ENCODE measurements around the gene POLA2.

GRCh38 chr11:65246506-65246905, 15.3 kb upstream of the POLA2 start:
- TF ChIP-seq CTCF (IDR thresholded peaks at IDR 0.05; ENCODE audit: low read depth, low read length, missing input control) (no peak), REST (IDR thresholded peaks at IDR 0.05) (no peak), TAF1 (conservative IDR thresholded peaks at IDR 0.05) (no peak), GABPA (IDR thresholded peaks at IDR 0.05 in 1 of 2, conservative IDR thresholded peaks at IDR 0.05 in 1 of 2) (no peak), YY1 (IDR thresholded peaks at IDR 0.05) (no peak), JUND (IDR thresholded peaks at IDR 0.05) (no peak), MAX (IDR thresholded peaks at IDR 0.05) (no peak), RAD21 (IDR thresholded peaks at IDR 0.05) (no peak), RXRA (IDR thresholded peaks at IDR 0.05) (no peak), SP1 (IDR thresholded peaks at IDR 0.05) (no peak), ATF3 (IDR thresholded peaks at IDR 0.05) (no peak)
